HG03097 (cell line): ENCODE data around the gene LIMS2.

Experiments used
- ATAC-seq: cut with Tn5 transposase; IDR thresholded peaks from one replicate; pipeline ENCODE4 v1.9.1; 2021; ENCODE audit not compliant: unreplicated experiment, low FRiP score

Gene LIMS2

GRCh38 chr2:127624756-127625571 is 50.4 kb downstream of the LIMS2 start:
- ATAC-seq, result no peak

- ATAC-seq, result no peak
Observed at GRCh38 chr2:127624320-127624755, 51.0 kb downstream of the LIMS2 start.

GRCh38 chr2:127623388-127624319 is 51.7 kb downstream of the LIMS2 start:
- no peak for ATAC-seq

- no peak for ATAC-seq
Observed at GRCh38 chr2:127622561-127623387, 52.6 kb downstream of the LIMS2 start.

GRCh38 chr2:127621981-127622431 is 53.3 kb downstream of the LIMS2 start:
- no peak for ATAC-seq

- ATAC-seq, result no peak
Observed at GRCh38 chr2:127620866-127621265, 54.5 kb downstream of the LIMS2 start.

GRCh38 chr2:127619877-127620705 is 55.2 kb downstream of the LIMS2 start:
- ATAC-seq, result no peak

GRCh38 chr2:127619203-127619590 is 56.1 kb downstream of the LIMS2 start:
- ATAC-seq, result no peak

GRCh38 chr2:127618551-127619202 is 56.7 kb downstream of the LIMS2 start:
- no peak for ATAC-seq

- no peak for ATAC-seq
Observed at GRCh38 chr2:127615511-127616166, 59.7 kb downstream of the LIMS2 start.

- no peak for ATAC-seq
Observed at GRCh38 chr2:127614731-127615130, 60.6 kb downstream of the LIMS2 start.

GRCh38 chr2:127614246-127614645 is 61.1 kb downstream of the LIMS2 start:
- no peak for ATAC-seq

- ATAC-seq, result no peak
Observed at GRCh38 chr2:127612111-127612822, 63.1 kb downstream of the LIMS2 start.

- ATAC-seq, result no peak
Observed at GRCh38 chr2:127611076-127611925, 64.0 kb downstream of the LIMS2 start.

GRCh38 chr2:127610561-127610960 is 64.8 kb downstream of the LIMS2 start:
- no peak for ATAC-seq

GRCh38 chr2:127609818-127610217 is 65.5 kb downstream of the LIMS2 start:
- no peak for ATAC-seq
